HepG2 (cell line): ENCODE results near the gene SERPINI1. TPM values are rescaled to one million over a fixed set of nuclear protein-coding genes. Genes with fewer than 3 reads are reported as not detected.

ENCODE experiments used
- CBX5 ChIP-seq: sonication (generic); formaldehyde crosslinking; IDR thresholded peaks from 2 replicates; pipeline ENCODE4 v1.4.0; 2020; ENCODE audit warnings: missing genetic modification reagents, borderline replicate concordance
- KLF12 ChIP-seq: sonication (generic); formaldehyde crosslinking; IDR thresholded peaks from 2 replicates; pipeline ENCODE4 v1.4.0; 2020; ENCODE audit warnings: missing genetic modification reagents, borderline replicate concordance
- NCOA1 ChIP-seq: sonication (generic); formaldehyde crosslinking; IDR thresholded peaks from 2 replicates; pipeline ENCODE4 v1.9.0; 2021; ENCODE audit warnings: missing genetic modification reagents
- RAD51 ChIP-seq: fragments of 450-650 bp; IDR thresholded peaks from 2 replicates; pipeline ENCODE4 v1.6.1; 2016; ENCODE audit warnings: borderline replicate concordance
- SOX5 ChIP-seq: IDR thresholded peaks from 2 replicates; pipeline ENCODE4 v1.6.1; 2016; ENCODE audit warnings: borderline replicate concordance
- SOX6 ChIP-seq, 2 experiments: fragments of 450-650 bp in 1 of 2; sonication (generic) in 1 of 2; formaldehyde crosslinking in 1 of 2; IDR thresholded peaks; 2 replicates each; pipeline versions ENCODE4 v1.4.0 to v1.6.1; 2017 to 2020; ENCODE audit warnings: antibody characterized with exemption in 1 of 2, mild to moderate bottlenecking in 1 of 2, missing genetic modification reagents in 1 of 2
- SRSF9 ChIP-seq: fragments of 200-400 bp; formaldehyde crosslinking; IDR thresholded peaks from 2 replicates; pipeline ENCODE4 v1.6.1; 2018; ENCODE audit warnings: borderline replicate concordance, mild to moderate bottlenecking, low read depth, low read length; ENCODE audit not compliant: insufficient read depth, poor library complexity, severe bottlenecking
- ZBTB3 ChIP-seq: sonication (generic); formaldehyde crosslinking; IDR thresholded peaks from 2 replicates; pipeline ENCODE4 v1.4.0; 2020; ENCODE audit warnings: low read depth, mild to moderate bottlenecking, moderate library complexity, missing genetic modification reagents, borderline replicate concordance
- ZNF484 ChIP-seq: sonication (generic); formaldehyde crosslinking; IDR thresholded peaks from 2 replicates; pipeline ENCODE4 v1.5.1; 2020; ENCODE audit warnings: mild to moderate bottlenecking, low read depth, missing genetic modification reagents, borderline replicate concordance
- ZNF883 ChIP-seq: sonication (generic); formaldehyde crosslinking; IDR thresholded peaks from 2 replicates; pipeline ENCODE4 v1.5.1; 2020; ENCODE audit warnings: mild to moderate bottlenecking, missing genetic modification reagents; ENCODE audit errors: not compliant biosample characterization
- polyA plus RNA-seq, 8 experiments: library from polyadenylated mRNA; depleted of rRNA in 3 of 8; stranded (reverse) in 7 of 8; unstranded in 1 of 8; fragments of >200 nt; fragmentation: Illumina TruSeq in 4 of 8; extraction: Trizol in 4 of 8; gene quantifications; 2 replicates each; pipeline versions ENCODE4 v1.2.1 to v1.2.3, GENCODE V29; 2011 to 2016; ENCODE audit warnings: low read depth in 4 of 8, missing spikeins in 1 of 8, mixed read lengths in 1 of 8; ENCODE audit not compliant: insufficient read depth in 1 of 8
- total RNA-seq, 5 experiments: library from RNA; depleted of rRNA; stranded (reverse); fragments of >200 nt; fragmentation: Illumina TruSeq; extraction: Trizol; gene quantifications; 2 replicates each; pipeline ENCODE4 v1.2.3, GENCODE V29; 2016; ENCODE audit warnings: low read depth in 1 of 5
- TF ChIP-seq, protein P1 (sequence below): sonication (generic); formaldehyde crosslinking; IDR thresholded peaks from 2 replicates; pipeline ENCODE4 v1.8.0; 2022; ENCODE audit warnings: missing genetic modification reagents, mild to moderate bottlenecking, inconsistent platforms, borderline replicate concordance
- TF ChIP-seq, protein P2 (sequence below): sonication (generic); formaldehyde crosslinking; IDR thresholded peaks from 2 replicates; pipeline ENCODE4 v1.4.0; 2020; ENCODE audit warnings: missing genetic modification reagents
- TF ChIP-seq, protein P3 (sequence below): fragments of 450-650 bp; IDR thresholded peaks from 2 replicates; pipeline ENCODE4 v1.6.1; 2017; ENCODE audit warnings: mild to moderate bottlenecking
- TF ChIP-seq, protein P4 (sequence below): IDR thresholded peaks from 2 replicates; pipeline ENCODE4 v1.6.1; 2016; ENCODE audit warnings: mild to moderate bottlenecking
- TF ChIP-seq, protein P5 (sequence below): sonication (generic); formaldehyde crosslinking; IDR thresholded peaks from 2 replicates; pipeline ENCODE4 v1.9.0; 2021; ENCODE audit warnings: missing genetic modification reagents, mild to moderate bottlenecking, borderline replicate concordance
- TF ChIP-seq, protein P6 (sequence below): sonication (generic); formaldehyde crosslinking; IDR thresholded peaks from 2 replicates; pipeline ENCODE4 v1.4.0; 2020; ENCODE audit warnings: mild to moderate bottlenecking, low read depth, missing genetic modification reagents

The SERPINI1 gene
- total and polyA plus RNA-seq, 2 of the 13 experiments (the other 11 are each of a cell fraction or from before 2014, with no cell fraction given): 14.7 to 58.0 TPM

DNA sequence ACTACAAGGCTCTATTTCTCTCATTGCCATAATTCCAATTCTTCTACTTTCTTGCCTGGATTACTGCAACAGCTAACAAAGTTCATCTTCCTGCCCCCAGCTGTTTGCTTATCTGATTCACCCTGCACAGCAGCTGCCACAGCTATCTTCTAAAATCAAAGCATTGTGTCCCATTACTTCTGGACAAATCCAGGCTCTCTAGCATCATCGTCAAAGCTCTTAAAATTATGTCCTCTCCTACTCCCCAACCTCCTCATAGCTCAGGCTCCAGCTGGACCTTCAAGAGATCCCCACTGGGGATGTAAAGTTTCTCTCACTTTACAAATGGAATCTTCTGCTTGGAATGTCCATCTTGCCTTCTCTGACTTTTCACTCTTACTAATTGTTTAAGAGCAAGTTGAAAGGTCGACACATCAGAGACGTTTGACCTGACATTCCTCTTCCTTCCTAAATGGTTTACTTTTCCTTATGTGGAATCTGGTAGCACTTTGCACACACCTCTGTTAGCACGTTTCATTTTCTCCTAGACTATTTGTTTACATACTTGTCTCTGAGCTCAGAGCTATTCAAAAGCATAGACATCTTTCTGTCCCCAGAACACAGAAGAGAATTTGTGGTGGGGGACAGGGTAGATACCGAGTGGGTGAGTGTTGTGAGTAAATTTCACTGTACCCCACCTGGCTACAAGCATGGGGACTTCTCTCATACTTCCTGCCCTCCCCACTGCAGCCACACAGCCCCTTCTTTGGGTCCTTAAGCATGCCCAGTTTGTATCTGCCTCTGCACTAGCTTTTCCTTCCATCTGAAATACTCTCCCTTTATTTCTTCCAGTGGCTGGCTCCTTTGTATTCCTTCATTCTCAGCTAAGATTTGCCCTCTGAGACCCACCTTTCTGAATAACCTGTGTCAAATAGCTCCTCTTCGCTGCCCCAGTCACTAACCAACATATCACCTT, 77.9 kb downstream of the SERPINI1 start (continued):
- TF ChIP-seq, protein P1, sequence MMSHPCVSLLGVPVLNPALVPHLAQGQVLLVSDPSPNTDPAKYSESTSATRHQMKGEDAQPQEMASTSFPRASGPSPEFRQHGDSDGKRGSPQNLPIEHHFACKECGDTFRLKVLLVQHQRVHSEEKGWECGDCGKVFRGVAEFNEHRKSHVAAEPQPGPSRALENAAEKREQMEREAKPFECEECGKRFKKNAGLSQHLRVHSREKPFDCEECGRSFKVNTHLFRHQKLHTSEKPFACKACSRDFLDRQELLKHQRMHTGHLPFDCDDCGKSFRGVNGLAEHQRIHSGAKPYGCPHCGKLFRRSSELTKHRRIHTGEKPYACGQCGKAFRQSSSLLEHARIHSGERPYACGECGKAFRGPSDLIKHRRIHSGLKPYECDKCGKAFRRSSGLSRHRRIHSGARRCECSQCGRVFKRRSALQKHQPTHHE (CRISPR knock-in tag): no peak
- TF ChIP-seq, protein P2, sequence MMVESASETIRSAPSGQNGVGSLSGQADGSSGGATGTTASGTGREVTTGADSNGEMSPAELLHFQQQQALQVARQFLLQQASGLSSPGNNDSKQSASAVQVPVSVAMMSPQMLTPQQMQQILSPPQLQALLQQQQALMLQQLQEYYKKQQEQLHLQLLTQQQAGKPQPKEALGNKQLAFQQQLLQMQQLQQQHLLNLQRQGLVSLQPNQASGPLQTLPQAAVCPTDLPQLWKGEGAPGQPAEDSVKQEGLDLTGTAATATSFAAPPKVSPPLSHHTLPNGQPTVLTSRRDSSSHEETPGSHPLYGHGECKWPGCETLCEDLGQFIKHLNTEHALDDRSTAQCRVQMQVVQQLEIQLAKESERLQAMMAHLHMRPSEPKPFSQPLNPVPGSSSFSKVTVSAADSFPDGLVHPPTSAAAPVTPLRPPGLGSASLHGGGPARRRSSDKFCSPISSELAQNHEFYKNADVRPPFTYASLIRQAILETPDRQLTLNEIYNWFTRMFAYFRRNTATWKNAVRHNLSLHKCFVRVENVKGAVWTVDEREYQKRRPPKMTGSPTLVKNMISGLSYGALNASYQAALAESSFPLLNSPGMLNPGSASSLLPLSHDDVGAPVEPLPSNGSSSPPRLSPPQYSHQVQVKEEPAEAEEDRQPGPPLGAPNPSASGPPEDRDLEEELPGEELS (CRISPR knock-in tag): peak; percentile 42; the same call in 1 of the 2 replicates
- TF ChIP-seq SOX5 (CRISPR knock-in tag) (peak; percentile 41; the same call in 1 of the 2 replicates), ZNF883 (no peak), NCOA1 (no peak), SOX6 (IDR thresholded peaks at IDR 0.05) (no peak), SOX6 (CRISPR knock-in tag; IDR thresholded peaks at IDR 0.05) (peak; percentile 73), ZBTB3 (CRISPR knock-in tag) (no peak), SRSF9 (no peak), KLF12 (CRISPR knock-in tag) (no peak), ZNF484 (CRISPR knock-in tag) (no peak), CBX5 (no peak), RAD51 (no peak)
- TF ChIP-seq, protein P3, sequence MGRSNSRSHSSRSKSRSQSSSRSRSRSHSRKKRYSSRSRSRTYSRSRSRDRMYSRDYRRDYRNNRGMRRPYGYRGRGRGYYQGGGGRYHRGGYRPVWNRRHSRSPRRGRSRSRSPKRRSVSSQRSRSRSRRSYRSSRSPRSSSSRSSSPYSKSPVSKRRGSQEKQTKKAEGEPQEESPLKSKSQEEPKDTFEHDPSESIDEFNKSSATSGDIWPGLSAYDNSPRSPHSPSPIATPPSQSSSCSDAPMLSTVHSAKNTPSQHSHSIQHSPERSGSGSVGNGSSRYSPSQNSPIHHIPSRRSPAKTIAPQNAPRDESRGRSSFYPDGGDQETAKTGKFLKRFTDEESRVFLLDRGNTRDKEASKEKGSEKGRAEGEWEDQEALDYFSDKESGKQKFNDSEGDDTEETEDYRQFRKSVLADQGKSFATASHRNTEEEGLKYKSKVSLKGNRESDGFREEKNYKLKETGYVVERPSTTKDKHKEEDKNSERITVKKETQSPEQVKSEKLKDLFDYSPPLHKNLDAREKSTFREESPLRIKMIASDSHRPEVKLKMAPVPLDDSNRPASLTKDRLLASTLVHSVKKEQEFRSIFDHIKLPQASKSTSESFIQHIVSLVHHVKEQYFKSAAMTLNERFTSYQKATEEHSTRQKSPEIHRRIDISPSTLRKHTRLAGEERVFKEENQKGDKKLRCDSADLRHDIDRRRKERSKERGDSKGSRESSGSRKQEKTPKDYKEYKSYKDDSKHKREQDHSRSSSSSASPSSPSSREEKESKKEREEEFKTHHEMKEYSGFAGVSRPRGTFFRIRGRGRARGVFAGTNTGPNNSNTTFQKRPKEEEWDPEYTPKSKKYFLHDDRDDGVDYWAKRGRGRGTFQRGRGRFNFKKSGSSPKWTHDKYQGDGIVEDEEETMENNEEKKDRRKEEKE: no peak
- TF ChIP-seq, protein P4, sequence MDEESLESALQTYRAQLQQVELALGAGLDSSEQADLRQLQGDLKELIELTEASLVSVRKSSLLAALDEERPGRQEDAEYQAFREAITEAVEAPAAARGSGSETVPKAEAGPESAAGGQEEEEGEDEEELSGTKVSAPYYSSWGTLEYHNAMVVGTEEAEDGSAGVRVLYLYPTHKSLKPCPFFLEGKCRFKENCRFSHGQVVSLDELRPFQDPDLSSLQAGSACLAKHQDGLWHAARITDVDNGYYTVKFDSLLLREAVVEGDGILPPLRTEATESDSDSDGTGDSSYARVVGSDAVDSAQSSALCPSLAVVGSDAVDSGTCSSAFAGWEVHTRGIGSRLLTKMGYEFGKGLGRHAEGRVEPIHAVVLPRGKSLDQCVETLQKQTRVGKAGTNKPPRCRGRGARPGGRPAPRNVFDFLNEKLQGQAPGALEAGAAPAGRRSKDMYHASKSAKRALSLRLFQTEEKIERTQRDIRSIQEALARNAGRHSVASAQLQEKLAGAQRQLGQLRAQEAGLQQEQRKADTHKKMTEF (CRISPR knock-in tag): peak; percentile 34; the same call in 1 of the 2 replicates
- TF ChIP-seq, protein P5, sequence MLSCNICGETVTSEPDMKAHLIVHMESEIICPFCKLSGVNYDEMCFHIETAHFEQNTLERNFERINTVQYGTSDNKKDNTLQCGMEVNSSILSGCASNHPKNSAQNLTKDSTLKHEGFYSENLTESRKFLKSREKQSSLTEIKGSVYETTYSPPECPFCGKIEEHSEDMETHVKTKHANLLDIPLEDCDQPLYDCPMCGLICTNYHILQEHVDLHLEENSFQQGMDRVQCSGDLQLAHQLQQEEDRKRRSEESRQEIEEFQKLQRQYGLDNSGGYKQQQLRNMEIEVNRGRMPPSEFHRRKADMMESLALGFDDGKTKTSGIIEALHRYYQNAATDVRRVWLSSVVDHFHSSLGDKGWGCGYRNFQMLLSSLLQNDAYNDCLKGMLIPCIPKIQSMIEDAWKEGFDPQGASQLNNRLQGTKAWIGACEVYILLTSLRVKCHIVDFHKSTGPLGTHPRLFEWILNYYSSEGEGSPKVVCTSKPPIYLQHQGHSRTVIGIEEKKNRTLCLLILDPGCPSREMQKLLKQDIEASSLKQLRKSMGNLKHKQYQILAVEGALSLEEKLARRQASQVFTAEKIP: no peak
- TF ChIP-seq, protein P6, sequence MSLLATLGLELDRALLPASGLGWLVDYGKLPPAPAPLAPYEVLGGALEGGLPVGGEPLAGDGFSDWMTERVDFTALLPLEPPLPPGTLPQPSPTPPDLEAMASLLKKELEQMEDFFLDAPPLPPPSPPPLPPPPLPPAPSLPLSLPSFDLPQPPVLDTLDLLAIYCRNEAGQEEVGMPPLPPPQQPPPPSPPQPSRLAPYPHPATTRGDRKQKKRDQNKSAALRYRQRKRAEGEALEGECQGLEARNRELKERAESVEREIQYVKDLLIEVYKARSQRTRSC (CRISPR knock-in tag): no peak
